HUDEP-2 (cell line): ENCODE data around the gene SMCR8.
"Not testable (repeated sequence)": the region's sequence is repeated elsewhere in the genome, so short reads cannot be mapped to it uniquely, and the experiment has no call there.

Experiments
- DNase-seq, 76 experiments: peaks; one replicate each; lab custom pipeline; 2025; ENCODE audit not compliant: unreplicated experiment in 76 of 76; lab: John Stamatoyannopoulos, UW

Gene SMCR8, protein sequence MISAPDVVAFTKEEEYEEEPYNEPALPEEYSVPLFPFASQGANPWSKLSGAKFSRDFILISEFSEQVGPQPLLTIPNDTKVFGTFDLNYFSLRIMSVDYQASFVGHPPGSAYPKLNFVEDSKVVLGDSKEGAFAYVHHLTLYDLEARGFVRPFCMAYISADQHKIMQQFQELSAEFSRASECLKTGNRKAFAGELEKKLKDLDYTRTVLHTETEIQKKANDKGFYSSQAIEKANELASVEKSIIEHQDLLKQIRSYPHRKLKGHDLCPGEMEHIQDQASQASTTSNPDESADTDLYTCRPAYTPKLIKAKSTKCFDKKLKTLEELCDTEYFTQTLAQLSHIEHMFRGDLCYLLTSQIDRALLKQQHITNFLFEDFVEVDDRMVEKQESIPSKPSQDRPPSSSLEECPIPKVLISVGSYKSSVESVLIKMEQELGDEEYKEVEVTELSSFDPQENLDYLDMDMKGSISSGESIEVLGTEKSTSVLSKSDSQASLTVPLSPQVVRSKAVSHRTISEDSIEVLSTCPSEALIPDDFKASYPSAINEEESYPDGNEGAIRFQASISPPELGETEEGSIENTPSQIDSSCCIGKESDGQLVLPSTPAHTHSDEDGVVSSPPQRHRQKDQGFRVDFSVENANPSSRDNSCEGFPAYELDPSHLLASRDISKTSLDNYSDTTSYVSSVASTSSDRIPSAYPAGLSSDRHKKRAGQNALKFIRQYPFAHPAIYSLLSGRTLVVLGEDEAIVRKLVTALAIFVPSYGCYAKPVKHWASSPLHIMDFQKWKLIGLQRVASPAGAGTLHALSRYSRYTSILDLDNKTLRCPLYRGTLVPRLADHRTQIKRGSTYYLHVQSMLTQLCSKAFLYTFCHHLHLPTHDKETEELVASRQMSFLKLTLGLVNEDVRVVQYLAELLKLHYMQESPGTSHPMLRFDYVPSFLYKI

DNA sequence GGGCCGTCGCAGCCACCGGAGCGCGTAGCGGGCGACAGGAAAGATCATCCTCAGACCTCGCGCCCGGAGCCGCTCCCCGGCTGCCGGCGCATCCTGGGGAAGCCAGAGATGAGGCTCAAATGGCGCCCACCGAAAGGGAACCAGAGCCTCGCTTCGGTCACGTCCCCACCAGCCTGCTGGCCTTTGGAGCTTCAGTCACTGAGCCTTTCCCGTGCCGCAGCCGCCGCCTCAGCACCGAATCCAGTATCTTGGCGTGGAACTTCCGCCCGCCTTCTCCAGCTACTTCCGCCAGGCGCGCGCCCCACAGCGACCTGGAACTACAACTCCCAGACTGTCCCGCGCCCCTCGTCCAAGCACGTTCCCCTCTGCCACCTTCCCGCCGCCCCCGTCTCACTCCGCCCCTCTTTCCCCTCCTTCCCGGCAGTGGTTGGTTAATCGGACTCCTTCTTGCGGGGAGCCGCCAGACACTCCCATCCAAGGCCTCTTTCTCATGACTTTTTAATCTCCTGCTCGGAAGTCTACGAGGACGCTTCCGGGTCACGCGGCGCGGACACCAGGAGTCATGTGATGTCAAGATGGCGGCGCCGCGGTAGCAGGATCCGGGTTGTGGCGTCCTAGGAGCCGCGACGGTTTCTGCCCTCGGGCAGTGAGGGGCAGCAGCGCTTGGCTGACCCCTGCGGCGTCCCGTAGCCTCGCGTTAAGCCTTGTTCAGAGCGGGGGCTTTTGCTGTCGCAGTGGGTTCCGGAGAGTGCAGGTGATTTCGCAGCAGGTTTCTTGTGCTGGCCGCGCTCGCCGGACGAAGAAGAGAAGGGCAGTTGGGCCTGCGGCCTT is at the start of gene SMCR8, which contains the start of gene TOP3A:
Gene SMCR8 (plus strand): TSS at position 563 of the 831 bp plus-strand sequence. CDS start 497 bp downstream, outside the sequence.
Gene TOP3A (minus strand): TSS at position 264 of the 831 bp plus-strand sequence. CDS start 216 bp downstream, at position 48.
- DNase-seq = peak; percentile 43 to 98 (median 95)

DNA sequence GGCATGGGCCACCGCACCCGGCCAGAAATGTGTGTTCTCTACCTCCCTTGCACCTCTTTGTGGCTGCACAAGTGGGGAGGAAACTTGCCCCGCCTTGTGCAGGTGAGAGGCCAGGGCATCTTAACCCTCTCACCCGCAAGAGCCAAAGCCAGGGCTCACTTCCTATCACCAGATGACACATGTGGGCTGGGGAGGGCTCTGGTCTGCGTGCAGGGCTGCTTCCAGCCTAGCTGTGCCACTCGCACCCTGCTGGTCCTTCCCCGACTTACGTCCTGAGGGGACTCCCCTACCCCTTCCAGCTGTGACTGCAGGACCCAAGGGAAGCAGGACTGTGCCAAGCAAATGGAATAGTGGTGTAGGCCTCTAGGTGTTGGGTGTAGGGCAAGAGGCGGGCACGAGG is 47.7 kb upstream of the SMCR8 start:
- no peak for DNase-seq

DNA sequence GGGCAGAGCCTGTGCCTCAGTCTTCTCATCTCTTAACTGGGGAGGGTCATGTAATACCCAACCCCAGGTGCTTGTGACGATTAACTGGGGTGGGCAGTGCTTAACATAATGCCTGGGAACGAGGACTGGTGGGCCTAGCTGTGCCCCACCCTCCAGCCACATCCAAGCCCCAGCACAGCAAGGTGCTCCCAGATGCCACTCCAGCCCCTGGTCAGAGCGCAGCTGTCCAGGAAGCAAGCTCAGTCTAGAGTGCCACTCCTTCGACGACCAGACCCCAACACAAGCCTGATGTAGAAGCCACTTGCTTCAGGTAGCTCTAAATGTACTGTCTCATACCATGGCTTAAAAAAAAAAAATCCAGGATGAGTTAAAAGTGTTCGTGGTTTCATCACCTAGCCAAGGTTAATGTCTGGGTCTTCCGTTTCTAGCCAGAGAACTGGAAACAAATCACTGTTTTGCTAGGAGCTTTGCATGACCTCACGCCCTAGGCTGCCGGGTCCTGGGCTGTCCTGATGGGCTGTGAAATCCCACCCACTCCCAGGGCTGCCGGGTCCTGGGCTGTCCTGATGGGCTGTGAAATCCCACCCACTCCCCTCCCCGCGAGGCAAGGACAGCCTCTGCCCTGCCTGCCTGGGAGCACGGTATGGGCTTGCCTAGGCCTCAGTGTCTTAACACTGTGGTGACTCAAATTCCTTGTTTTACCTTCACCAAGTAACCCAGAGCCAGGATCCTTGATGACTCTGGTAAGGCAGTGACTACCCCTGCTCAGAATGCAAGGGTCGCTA is 47.0 kb upstream of the SMCR8 start:
- no peak for DNase-seq

DNA sequence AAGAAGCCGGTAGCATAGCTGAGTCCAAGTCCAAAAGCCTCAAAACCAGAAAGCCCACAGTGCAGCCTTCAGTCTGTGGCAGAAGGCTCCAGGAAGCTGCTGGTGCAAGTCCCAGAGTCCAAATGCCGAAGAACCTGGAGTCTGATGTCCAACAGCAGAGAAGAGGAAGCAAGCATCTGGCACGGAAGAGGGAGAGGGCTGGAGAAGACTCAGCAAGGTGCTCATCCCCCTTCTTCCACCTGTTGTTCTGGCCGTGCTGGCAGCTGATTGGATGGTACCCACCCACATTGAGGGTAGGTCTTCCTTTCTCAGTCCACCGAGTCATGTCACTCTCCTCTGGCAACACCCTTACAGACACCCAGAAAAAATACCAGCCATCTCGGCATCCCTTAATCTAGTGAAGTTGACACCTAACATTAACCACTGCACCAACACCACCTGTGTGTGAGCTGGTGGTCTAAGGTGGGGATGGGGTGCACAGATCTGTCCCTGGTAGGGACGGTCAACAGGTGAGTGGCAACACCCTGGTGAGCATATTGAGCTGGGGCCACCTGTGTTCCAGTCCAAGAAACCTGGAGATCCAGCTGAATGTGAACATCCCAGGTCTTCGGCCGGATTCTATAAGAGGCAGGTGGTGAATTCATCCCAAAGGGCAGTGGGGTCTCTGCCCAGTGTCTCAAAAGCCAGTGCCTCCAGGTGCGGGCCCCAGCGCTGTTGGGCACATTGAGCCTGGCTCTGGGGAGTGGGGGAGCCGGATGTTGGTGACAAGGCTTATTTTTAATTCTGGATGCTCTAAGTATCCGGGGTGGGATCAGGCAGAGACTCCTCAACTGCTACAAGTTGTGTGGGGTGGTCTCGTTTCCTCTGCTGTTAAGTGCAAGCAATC is 44.8 kb upstream of the SMCR8 start:
- DNase-seq = no peak

DNA sequence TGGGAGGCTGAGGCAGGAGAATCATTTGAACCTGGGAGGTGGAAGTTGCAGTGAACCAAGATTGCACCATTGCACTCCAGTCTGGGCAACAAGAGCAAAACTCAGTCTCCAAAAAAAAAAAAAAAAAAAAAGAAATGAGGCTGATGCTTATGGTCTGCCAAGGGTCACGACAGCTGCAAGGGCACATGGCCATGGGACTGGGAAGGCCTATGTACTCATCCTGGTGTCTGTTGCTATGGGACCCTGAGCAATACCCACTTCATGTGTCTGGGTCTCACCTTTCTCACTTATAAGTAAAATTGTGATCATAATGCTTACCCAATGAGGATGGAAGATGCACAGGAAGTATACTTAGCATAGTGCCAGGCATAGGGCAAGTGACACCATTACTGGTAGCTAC is 38.0 kb upstream of the SMCR8 start:
- DNase-seq = no peak

DNA sequence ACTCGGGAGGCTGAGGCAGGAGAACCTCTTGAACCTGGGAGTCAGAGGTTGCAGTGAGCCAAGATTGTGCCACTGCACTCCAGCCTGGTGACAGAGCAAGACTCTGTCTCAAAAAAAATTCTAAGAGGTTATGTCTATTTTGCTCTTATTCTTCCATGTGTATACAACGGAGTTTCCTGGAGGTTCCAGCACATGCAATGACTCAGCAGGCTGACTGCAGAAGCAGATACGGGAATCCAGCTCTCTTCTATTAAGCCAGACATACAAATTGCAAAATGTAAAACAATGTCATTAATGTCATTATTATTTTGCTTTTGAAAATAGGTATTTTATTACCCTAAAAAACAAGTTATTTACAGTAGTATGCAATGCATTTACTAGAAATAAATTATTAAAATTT is 36.2 kb upstream of the SMCR8 start:
- no peak for DNase-seq

DNA sequence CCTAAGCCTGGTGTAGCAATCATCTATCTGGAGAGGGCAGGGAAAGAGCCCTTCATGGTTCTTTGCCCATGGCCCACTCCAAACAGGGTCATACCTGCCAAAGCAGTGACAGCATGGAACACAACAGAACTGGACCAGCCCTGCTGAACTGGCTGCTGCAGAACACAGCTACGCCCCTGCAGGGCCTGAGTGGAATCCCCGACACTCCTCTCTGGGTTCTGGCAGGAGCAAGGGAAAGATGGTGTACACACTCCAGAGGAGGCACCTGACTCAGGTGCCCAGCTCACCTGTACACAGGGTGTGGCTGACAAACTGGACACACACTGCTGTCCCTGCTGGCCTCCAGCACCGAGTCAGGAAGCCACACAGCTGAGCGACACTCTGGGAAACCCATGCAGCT is 34.8 kb upstream of the SMCR8 start:
- no peak for DNase-seq

DNA sequence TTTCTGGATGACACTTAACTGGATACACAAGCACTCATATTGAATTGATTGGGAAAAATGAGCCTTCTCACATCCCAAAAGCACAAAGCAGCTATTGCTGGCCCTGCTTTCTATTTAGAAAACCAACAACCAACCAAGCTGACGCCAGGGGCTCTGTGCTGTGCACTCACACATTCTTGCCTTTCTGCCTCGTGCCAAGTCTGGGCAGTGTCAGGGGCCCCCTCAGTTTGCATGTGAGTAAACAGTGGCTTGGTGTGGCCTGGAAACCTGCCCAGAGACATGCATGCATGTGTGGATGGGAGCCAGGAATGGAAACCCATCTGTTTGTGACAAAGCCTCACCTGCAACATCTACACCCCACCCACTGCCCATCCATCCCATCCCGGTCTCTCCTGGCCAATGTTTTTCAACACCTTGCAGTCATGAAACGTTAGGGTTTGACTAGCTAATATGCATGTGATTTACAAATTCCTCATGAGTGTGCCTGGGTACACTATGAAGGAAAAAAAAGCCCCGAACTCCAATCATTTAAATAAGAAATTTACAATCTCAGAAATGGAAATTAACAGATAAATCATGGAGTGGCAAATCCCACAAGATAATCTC is 34.2 kb upstream of the SMCR8 start:
- no peak for DNase-seq

DNA sequence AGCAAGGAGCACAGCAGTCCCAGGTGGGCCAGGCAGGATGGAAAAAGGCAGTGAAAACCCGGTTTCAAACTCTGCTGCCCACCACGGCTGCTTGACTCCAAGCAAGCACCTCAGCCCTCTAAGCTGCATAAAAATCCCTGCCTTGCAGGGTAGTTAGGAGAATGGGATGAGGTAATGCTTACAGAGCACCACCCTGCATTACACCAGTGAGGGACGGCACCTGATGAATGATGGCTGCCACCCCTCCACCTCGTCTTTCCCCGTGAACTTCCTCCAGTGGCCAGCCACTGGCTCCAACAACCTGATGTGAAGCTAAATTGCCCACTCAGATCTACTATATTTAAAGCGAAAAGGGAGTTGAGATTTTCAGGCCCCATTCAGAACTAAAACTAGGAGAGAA is 33.3 kb upstream of the SMCR8 start:
- DNase-seq = no peak

DNA sequence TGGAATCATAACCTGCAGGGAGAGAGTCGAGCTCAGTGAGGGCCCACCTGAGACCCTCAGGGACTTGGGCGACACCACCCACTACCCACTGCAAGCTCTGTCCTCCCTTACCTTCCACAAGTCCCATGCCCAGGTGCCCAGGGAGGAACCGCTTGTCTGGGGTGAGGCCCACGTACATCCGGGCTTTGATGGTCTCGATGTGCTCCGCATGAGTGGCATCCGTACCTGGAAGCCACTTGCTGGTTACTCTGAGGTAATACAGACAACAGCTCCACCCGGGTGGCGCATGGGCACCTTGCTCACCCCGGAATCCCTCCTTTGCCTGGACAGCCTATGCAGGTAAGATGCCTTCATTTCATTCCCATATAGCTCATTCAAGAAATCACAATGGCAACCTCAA is 29.8 kb upstream of the SMCR8 start:
- DNase-seq = no peak

DNA sequence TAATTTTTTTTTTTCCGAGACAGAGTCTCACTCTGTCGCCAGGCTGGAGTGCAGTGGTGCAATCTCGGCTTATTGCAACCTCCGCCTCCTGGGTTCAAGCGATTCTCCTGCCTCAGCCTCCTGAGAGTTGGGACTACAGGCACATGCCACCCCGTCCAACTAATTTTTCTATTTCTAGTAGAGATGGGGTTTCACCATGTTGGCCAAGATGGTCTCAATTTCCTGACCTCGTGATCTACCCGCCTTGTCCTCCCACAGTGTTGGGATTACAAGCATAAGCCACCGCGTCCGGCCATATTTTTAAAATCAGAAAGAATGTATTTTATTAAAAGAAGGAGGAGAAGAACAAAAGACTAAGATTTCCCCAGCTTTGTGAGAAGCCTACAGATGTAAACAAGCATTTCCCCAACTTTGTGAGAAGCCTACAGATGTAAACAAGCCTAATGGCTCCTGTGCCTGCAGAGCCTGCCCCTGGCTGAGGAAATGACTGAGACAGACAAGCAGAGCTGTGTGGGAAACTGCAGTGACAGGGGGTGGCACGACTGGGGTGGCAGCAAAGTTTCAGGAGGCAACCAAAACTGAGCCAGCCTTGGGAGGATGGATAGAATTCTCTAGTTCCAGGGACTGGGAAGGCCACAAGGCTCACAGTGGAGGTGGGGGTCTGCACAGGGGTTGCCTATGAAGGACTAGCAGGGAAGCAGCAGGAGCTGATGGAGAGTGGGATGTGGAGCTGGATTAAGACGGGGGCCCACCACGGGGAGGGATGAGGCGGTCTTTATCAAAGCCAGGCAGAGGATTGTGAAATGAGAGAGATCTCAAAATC is 23.2 kb upstream of the SMCR8 start:
- no peak for DNase-seq

DNA sequence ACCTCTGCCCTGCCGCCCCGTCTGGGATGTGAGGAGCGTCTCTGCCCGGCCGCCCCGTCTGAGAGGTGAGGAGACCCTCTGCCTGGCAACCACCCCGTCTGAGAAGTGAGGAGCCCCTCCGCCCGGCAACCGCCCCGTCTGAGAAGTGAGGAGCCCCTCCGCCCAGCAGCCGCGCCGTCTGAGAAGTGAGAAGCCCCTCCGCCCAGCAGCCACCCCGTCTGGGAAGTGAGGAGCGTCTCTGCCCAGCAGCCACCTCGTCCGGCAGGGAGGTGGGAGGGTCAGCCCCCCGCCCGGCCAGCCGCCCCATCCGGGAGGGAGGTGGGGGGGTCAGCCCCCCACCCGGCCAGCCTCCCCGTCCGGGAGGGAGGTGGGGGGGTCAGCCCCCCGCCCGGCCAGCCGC is 17.0 kb upstream of the SMCR8 start:
- not testable (repeated sequence) for DNase-seq

DNA sequence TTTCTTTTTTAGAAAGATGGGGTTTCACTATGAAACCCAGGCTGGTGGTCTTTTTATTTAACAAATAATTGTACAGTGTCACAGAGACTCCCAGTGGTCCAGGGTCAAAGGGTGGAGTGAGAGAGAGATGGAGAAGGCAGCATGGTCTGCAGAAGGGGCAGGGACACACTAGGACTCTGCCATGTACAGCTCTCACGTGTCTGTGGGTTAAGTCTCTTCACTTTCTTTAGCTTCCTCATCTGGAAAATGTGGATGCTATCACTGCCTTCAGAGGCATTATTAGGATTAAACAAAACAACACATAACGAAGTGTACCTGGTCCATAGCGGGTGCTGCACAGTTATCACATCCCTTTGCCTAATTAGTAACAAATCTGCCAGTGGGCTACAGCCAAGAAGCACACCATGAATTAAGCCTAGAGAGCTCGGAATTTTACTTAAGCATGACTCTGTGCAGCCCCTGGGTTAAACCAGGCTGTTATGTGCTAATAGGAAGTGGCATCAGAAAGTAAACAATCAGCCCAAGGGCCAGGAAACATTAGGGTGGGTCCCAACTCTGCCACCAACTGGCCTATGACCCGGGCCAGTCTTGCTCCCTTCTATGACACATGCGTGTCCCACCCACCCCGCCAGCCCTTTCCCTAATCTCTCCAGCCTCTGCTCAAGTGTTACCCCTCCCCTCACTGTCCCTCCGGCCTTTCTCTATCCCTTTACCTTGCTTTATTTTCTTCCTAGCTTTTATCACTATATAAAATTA is 14.2 kb upstream of the SMCR8 start:
- no peak for DNase-seq

DNA sequence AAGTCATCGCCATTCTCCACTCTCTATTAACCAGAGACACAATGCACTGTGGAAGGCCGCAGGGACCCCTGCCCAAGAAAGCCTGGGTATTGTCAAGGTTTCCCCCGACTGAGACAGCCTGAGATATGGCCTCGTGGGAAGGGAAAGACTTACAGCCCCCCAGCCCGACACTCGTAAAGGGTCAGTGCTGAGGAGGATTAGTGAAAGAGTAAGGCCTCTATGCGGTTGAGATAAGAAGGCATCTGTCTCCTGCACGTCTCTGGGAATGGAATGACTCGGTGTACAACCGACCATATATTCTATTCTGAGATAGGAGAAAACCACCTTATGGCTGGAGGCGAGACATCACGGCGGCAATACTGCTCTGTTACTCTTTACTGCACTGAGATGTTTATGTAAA is 11.9 kb upstream of the SMCR8 start:
- DNase-seq = not testable (repeated sequence)

DNA sequence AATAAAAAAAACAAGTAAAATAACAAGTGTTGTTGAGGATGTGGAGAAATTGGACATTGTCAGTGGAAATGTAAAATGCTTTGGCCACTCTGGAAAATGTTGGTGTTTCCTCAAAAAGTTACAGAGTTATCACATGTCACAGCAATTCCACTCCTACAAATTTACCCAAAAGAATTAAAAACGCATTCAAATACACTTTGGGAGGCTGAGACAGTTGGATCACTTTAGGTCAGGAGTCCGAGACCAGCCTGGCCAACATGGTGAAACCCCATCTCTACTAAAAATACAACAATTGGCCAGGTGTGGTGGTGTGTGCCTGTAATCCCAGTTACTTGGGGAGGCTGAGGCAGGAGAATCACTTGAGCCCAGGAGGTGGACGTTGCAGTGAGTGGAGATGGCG is 5.9 kb upstream of the SMCR8 start:
- no peak for DNase-seq

DNA sequence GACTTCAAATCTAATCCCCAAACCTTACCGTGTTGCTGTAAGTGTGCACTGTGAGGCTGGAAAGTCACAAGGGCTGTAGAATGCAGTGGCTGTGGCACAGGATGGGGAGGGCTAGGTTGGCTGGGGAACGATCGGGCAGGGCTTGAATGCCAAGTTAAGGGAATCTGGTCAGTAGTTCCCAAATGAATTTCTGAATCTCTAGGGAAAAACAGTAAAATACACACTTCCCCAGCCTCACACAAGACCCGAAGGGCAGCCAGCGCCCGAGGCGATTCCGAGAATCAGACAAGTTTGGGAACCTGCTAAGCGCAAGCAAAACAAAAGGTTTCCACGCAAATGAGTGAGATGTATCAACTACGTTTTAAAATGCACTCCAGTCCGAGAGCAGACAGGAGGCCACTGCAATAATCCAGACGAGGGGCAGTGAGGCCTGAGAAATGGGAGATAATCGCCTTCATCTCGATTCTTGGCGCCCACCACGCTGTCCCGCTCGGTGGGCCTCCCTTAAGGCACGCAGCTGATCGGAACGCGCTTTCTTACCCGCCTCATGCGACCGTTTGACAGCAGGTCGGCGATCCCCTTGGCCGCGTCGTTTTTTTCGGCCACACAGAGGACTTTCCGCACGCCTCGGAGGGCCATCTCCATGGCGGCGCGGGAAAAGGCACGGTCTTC is 898 bp upstream of the SMCR8 start:
- DNase-seq = peak in 6 of 76 experiments; percentile 4 to 51 (median 26)
